GM18526 (cell line): Measurements from ENCODE around the gene DDX41.

Source experiments
- POLR2A ChIP-seq: IDR thresholded peaks from 3 replicates; pipeline ENCODE4 v1.6.1; 2011; ENCODE audit not compliant: insufficient read length; ENCODE audit errors: extremely low read depth

Gene DDX41

GRCh38 chr5:177496727-177497291, 20.0 kb downstream of the DDX41 start:
- no peak for TF ChIP-seq POLR2A

- no peak for TF ChIP-seq POLR2A
Observed at GRCh38 chr5:177496070-177496726, 20.6 kb downstream of the DDX41 start.

- TF ChIP-seq POLR2A: no peak
Observed at GRCh38 chr5:177495243-177496060, 21.3 kb downstream of the DDX41 start.

GRCh38 chr5:177494346-177495195, 22.2 kb downstream of the DDX41 start:
- no peak for TF ChIP-seq POLR2A

GRCh38 chr5:177493795-177494345, 22.9 kb downstream of the DDX41 start:
- no peak for TF ChIP-seq POLR2A

- TF ChIP-seq POLR2A: no peak
Observed at GRCh38 chr5:177492841-177493240, 23.9 kb downstream of the DDX41 start.

- no peak for TF ChIP-seq POLR2A
Observed at GRCh38 chr5:177491983-177492746, 24.6 kb downstream of the DDX41 start.

GRCh38 chr5:177491429-177491945, 25.3 kb downstream of the DDX41 start:
- no peak for TF ChIP-seq POLR2A

- no peak for TF ChIP-seq POLR2A
Observed at GRCh38 chr5:177490992-177491391, 25.8 kb downstream of the DDX41 start.

GRCh38 chr5:177490311-177490991, 26.3 kb downstream of the DDX41 start:
- TF ChIP-seq POLR2A: no peak

GRCh38 chr5:177489119-177489716, 27.5 kb downstream of the DDX41 start:
- no peak for TF ChIP-seq POLR2A

- TF ChIP-seq POLR2A: no peak
Observed at GRCh38 chr5:177487975-177488374, 28.8 kb downstream of the DDX41 start.

GRCh38 chr5:177487144-177487543, 29.6 kb downstream of the DDX41 start:
- TF ChIP-seq POLR2A: no peak
